Panc1 (cell line): ENCODE results near the gene CATSPER3.

Experiments
- CTCF ChIP-seq: fragments of 450-650 bp; IDR thresholded peaks from 2 replicates; pipeline ENCODE4 v1.5.1; 2017; ENCODE audit warnings: mild to moderate bottlenecking
- POLR2AphosphoS5 ChIP-seq: IDR thresholded peaks from 2 replicates; pipeline ENCODE4 v1.6.1; 2012; ENCODE audit warnings: mild to moderate bottlenecking, low read depth, low read length, moderate library complexity
- SIN3A ChIP-seq: IDR thresholded peaks from 2 replicates; pipeline ENCODE4 v1.6.1; 2012; ENCODE audit warnings: low read depth, mild to moderate bottlenecking, low read length, moderate library complexity, borderline replicate concordance; ENCODE audit not compliant: insufficient read depth
- TCF7L2 ChIP-seq: IDR thresholded peaks from 2 replicates; pipeline ENCODE4 v1.6.1; 2011; ENCODE audit warnings: mild to moderate bottlenecking, low read depth, low read length, inconsistent platforms

DNA sequence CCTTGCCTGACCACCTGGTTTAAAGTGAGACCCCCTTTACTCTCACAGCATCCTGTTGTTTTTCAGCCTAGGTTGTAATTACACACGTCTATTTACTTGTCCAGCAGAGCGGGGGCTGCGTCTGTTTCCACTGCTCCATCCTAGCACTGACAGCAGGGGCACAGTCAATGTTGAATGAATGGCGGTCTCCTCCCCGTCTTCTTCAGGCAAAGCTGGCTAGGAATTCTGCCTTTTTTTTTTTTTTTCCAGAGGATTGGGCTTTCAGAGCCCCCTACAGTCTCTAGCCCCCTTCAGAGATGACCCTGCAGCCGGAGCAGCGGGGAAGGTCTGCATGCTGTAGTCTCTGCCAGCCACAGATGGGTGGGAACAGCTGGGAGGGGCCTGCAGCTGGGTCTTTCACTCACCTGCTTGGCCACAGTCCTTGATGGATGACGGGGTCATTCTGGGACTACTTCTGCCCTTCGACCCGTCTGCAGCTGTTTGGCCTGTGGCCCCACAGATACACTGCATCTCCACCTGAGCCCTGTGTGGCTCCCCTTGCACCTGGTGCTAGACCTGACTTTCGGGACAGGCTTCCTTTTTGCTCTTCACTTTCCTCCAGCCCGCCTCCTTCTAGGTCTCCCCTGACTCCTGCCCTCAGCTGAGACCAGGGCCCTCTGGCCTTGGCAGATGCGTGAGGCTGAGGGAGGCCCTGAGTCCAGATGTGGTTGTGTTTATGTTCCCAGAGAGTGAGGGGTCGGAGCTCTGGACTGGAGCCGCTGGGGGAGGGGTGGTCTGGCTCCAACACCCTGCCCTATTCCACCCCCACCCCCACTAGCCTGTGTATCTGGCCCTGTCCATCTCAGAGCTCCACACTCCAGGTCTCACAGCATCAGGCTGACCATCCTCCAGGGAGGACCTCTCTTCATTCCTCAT is 58.3 kb downstream of the CATSPER3 start:
- no peak for TF ChIP-seq CTCF
- no peak for TF ChIP-seq POLR2AphosphoS5
- TF ChIP-seq TCF7L2 = no peak
- no peak for TF ChIP-seq SIN3A
